Neural progenitor cell (in vitro differentiated cells): ENCODE data around the gene GRIN2D. TPM values are rescaled to one million over a fixed set of nuclear protein-coding genes. Genes with fewer than 3 reads are reported as not detected.
"Not testable (repeated sequence)": the region's sequence is repeated elsewhere in the genome, so short reads cannot be mapped to it uniquely, and the experiment has no call there.

ENCODE experiments used
- DNase-seq: peaks from one replicate; pipeline ENCODE4 v3.0.0-alpha.2; 2016; ENCODE audit warnings: low spot score
- H2AFZ ChIP-seq: fragments of 200-600 bp; sonication (generic); replicated peaks from 2 replicates; pipeline ENCODE4 v1.6.1; 2016; ENCODE audit warnings: antibody characterized with exemption
- H3F3A ChIP-seq: fragments of 200-600 bp; sonication (generic); 2 replicates; pipeline ENCODE4 v1.6.1; 2016; ENCODE audit warnings: antibody characterized with exemption, low read depth
- H3K27ac ChIP-seq: fragments of 200-600 bp; sonication (generic); 2 replicates; pipeline ENCODE4 v1.5.1; 2016; ENCODE audit warnings: mild to moderate bottlenecking
- H3K27me3 ChIP-seq: fragments of 200-600 bp; sonication (generic); 2 replicates; pipeline ENCODE4 v1.6.1; 2016; ENCODE audit warnings: mild to moderate bottlenecking, moderate library complexity
- H3K36me3 ChIP-seq: fragments of 200-600 bp; sonication (generic); 2 replicates; pipeline ENCODE4 v1.5.1; 2016
- H3K4me1 ChIP-seq: fragments of 200-600 bp; sonication (generic); 2 replicates; pipeline ENCODE4 v1.6.1; 2016; ENCODE audit warnings: mixed run types
- H3K4me2 ChIP-seq: fragments of 200-600 bp; sonication (generic); 2 replicates; pipeline ENCODE4 v1.6.1; 2016
- H3K4me3 ChIP-seq: fragments of 200-600 bp; sonication (generic); 2 replicates; pipeline ENCODE4 v1.5.1; 2016
- H3K79me2 ChIP-seq: fragments of 200-600 bp; sonication (generic); 2 replicates; pipeline ENCODE4 v1.6.1; 2016; ENCODE audit warnings: low read depth
- H3K9ac ChIP-seq: fragments of 200-600 bp; sonication (generic); 2 replicates; pipeline ENCODE4 v1.6.1; 2016
- H3K9me3 ChIP-seq: fragments of 200-600 bp; sonication (generic); 2 replicates; pipeline ENCODE4 v1.5.1; 2016; ENCODE audit warnings: low read depth
- H4K20me1 ChIP-seq: fragments of 200-600 bp; sonication (generic); 2 replicates; pipeline ENCODE4 v1.6.1; 2016; ENCODE audit warnings: low read depth
- H3K27ac Mint-ChIP-seq: 3 replicates; pipeline ENCODE4 v1.8.0; 2021; ENCODE audit warnings: mixed read lengths
- H3K27me3 Mint-ChIP-seq: 2 replicates; pipeline ENCODE4 v1.8.0; 2022; ENCODE audit warnings: low read depth, mild to moderate bottlenecking, inconsistent platforms, moderate library complexity, mixed read lengths; ENCODE audit not compliant: insufficient read depth
- H3K36me3 Mint-ChIP-seq: 3 replicates; pipeline ENCODE4 v1.8.0; 2021; ENCODE audit warnings: mixed read lengths
- H3K4me1 Mint-ChIP-seq: 3 replicates; pipeline ENCODE4 v1.8.0; 2021; ENCODE audit warnings: mixed read lengths
- H3K4me3 Mint-ChIP-seq: 3 replicates; pipeline ENCODE4 v1.8.0; 2021; ENCODE audit warnings: mild to moderate bottlenecking, moderate library complexity, mixed read lengths
- H3K9me3 Mint-ChIP-seq: 3 replicates; pipeline ENCODE4 v1.8.0; 2020; ENCODE audit warnings: mixed read lengths
- EZH2 ChIP-seq: fragments of 200-600 bp; sonication (generic); IDR thresholded peaks from 2 replicates; pipeline ENCODE4 v1.6.1; 2017; ENCODE audit warnings: antibody characterized with exemption, mild to moderate bottlenecking, moderate library complexity
- EZH2phosphoT487 ChIP-seq: fragments of 200-600 bp; sonication (generic); IDR thresholded peaks from 2 replicates; pipeline ENCODE4 v1.6.1; 2017; ENCODE audit warnings: antibody characterized with exemption
- total RNA-seq: library from RNA; depleted of rRNA; stranded (reverse); fragments of >200 nt; gene quantifications from 2 replicates; pipeline ENCODE4 v1.2.3, GENCODE V29; 2015; ENCODE audit warnings: low replicate concordance
- TF ChIP-seq, protein P1 (sequence below): fragments of 200-600 bp; sonication (generic); IDR thresholded peaks from 2 replicates; pipeline ENCODE4 v1.5.1; 2017; ENCODE audit warnings: antibody characterized with exemption, mild to moderate bottlenecking

The GRIN2D gene
- total RNA-seq, 1 donor from 2014 or later: 0.45 TPM

DNA sequence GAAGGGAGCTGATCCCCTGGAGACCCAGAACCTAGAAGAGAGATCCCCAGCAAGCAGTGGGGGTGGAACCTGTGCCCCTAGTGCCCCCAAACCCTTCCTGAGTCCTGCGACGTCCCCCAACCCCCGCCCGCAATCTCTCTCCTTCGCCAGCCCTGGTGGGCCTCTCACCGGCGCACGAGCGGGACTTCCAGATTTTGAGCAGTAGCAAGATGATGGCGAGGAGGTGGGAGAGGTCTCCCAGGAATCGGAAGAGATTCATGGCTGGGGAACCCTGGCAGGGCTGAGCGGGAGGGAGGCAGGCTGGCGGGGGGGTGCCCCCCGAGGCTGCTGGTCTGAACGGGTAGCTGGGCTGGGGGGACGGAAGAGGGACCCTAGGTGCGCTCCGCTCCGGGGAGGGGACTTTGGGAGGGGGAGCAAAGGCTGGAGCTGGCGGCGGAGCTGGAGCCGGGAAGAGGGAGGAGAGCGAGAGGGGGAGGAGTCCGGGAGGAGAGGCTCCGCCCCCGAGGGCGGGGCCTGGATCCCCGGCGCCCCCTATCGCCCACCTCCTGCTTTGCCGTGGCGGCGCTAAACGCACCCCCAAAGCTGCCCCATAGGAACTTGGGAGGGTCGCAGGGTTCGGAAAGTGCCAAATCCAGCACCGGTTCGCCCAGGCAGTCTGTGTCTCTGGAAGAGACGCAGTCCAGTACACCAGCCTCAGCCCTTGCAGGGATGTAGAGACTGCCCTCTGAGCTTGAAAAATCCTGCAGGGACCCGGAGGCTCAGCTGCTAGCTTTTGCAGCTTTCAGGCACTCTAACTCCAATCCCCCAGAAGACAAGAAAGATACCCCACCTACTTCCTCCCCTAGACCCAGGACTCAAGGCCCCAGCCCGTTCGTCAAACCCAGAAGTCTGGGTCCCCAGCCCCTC lies 2.1 kb upstream of the GRIN2D start, which contains the start of gene KDELR1:
Gene KDELR1 (minus strand): TSS at position 452 of the 906 bp plus-strand sequence. CDS start 193 bp downstream, at position 259.
- peaks cover 18% of the 10 kb centered on the region for H3K4me1 ChIP-seq
- H3K4me3 Mint-ChIP-seq: peak within 1 kb of the TSS; percentile 92
- H3K36me3 Mint-ChIP-seq: peaks cover 6% of the 10 kb centered on the region

DNA sequence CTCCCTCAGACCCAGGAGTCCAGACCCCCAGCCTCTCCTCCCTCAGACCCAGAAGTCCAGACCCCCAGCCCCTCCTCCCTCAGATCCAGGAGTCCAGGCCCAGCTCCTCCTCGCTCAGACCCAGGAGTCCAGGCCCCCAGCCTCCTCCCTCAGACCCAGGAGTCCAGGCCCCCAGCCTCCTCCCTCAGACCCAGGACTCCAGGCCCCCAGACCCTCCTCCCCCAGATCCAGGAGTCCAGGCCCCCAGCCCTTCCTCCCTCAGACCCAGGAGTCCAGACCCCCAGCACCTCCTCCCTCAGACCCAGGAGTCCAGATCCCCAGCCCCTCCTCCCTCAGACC lies 1.5 kb upstream of the GRIN2D start:
- H3K4me1 Mint-ChIP-seq: peaks cover 33% of the 10 kb centered on the region
- peaks cover 49% of the 10 kb centered on the region for H3K27me3 ChIP-seq
- not testable (repeated sequence) for H3K4me2 ChIP-seq, H3K9me3 Mint-ChIP-seq, H3K4me3 ChIP-seq, DNase-seq, H3K27ac ChIP-seq, H3K27ac Mint-ChIP-seq, H3K9me3 ChIP-seq, H3K9ac ChIP-seq, H4K20me1 ChIP-seq, H2AFZ ChIP-seq, H3K36me3 Mint-ChIP-seq, H3K36me3 ChIP-seq
- peak overlapping the region; percentile 92 for H3K4me3 Mint-ChIP-seq
- peaks cover 24% of the 10 kb centered on the region for H3K4me1 ChIP-seq
- H3K79me2 ChIP-seq: peaks cover 23% of the 10 kb centered on the region
- peaks cover 21% of the 10 kb centered on the region for H3K27me3 Mint-ChIP-seq
- H3F3A ChIP-seq: peaks cover 12% of the 10 kb centered on the region

More for the DNA sequence above, 2.1 kb upstream of the GRIN2D start, which contains the start of gene KDELR1:
- Histone ChIP-seq H3K4me3 (peak within 1 kb of the TSS; percentile 96), H3K9me3 (no peaks in the 10 kb centered on the region), H2AFZ (peak within 1 kb of the TSS; percentile 71), H3F3A (peaks cover 12% of the 10 kb centered on the region), H3K9ac (peak within 1 kb of the TSS; percentile 93), H3K27ac (peak within 1 kb of the TSS; percentile 42), H3K79me2 (peaks cover 23% of the 10 kb centered on the region), H3K36me3 (no peaks in the 10 kb centered on the region), H3K4me2 (peak within 1 kb of the TSS; percentile 89), H4K20me1 (peaks cover 9% of the 10 kb centered on the region), H3K27me3 (peaks cover 43% of the 10 kb centered on the region)
- Mint-ChIP-seq H3K27ac (peak within 1 kb of the TSS; percentile 94), H3K9me3 (no peaks in the 10 kb centered on the region), H3K4me1 (peaks cover 28% of the 10 kb centered on the region), H3K27me3 (peaks cover 17% of the 10 kb centered on the region)
- DNase-seq: peak; percentile 84
- TF ChIP-seq EZH2 (no peak), EZH2phosphoT487 (no peak)
- TF ChIP-seq, protein P1, sequence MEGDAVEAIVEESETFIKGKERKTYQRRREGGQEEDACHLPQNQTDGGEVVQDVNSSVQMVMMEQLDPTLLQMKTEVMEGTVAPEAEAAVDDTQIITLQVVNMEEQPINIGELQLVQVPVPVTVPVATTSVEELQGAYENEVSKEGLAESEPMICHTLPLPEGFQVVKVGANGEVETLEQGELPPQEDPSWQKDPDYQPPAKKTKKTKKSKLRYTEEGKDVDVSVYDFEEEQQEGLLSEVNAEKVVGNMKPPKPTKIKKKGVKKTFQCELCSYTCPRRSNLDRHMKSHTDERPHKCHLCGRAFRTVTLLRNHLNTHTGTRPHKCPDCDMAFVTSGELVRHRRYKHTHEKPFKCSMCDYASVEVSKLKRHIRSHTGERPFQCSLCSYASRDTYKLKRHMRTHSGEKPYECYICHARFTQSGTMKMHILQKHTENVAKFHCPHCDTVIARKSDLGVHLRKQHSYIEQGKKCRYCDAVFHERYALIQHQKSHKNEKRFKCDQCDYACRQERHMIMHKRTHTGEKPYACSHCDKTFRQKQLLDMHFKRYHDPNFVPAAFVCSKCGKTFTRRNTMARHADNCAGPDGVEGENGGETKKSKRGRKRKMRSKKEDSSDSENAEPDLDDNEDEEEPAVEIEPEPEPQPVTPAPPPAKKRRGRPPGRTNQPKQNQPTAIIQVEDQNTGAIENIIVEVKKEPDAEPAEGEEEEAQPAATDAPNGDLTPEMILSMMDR: peak; percentile 80

DNA sequence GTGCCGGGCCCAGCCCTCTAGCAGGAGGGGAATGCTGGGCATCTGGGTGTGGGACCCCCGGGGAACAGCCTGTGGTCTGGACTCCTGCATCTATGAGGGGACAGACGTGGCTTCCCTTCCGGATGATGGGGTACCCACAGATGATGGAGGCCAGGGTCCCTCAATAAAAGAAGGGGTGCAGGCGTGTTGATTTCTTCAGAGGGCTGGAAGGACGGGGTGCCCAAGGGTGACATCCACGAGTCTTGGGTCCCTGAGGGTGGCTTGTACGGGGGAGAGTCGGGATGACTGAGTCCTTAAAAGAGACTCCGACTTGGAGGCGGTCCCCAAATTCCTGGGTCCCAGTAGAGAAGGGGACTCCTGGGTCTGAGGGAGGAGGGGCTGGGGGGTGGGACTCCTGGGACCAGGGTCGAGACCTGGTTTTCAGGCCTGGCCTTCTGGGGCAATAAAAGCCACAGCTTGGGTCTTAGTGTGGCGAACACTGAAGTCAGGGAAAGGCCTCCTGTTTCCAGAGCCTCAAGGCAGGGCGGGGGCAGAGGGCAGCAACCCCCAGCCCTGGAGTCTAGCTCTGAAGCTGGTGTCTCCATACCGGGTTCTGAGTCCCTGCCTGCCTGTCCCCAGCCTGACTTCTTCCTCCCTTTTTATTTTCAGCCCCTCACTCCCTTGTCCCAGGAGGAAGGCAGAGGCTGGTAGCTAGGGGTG lies 459 bp upstream of the GRIN2D start:
- peaks cover 30% of the 10 kb centered on the region for H3K27me3 Mint-ChIP-seq
- H3K9me3 ChIP-seq: no peaks in the 10 kb centered on the region
- no peaks in the 10 kb centered on the region for H3K36me3 ChIP-seq
- H3K36me3 Mint-ChIP-seq: peaks cover 3% of the 10 kb centered on the region
- H3K4me3 ChIP-seq: peak overlapping the region; percentile 53
- H3K27ac Mint-ChIP-seq: peak overlapping the region; percentile 91
- peaks cover 28% of the 10 kb centered on the region for H3K4me1 ChIP-seq
- H3F3A ChIP-seq: peaks cover 17% of the 10 kb centered on the region
- no peak overlapping the region for H2AFZ ChIP-seq
- H3K27me3 ChIP-seq: peaks cover 59% of the 10 kb centered on the region
- H3K9ac ChIP-seq: no peak overlapping the region
- peaks cover 44% of the 10 kb centered on the region for H3K4me1 Mint-ChIP-seq
- peaks cover 5% of the 10 kb centered on the region for H4K20me1 ChIP-seq
- peak overlapping the region; percentile 84 for H3K4me3 Mint-ChIP-seq
- no peaks in the 10 kb centered on the region for H3K9me3 Mint-ChIP-seq
- peaks cover 23% of the 10 kb centered on the region for H3K79me2 ChIP-seq
- no peak overlapping the region for H3K27ac ChIP-seq
- peak overlapping the region; percentile 86 for H3K4me2 ChIP-seq
- TF ChIP-seq EZH2 (no peak), EZH2phosphoT487 (no peak)
- TF ChIP-seq, protein P1: no peak
- DNase-seq: no peak
